GM12865 (cell line): ENCODE measurements around the gene PRR5L.

Source experiments
- DNase-seq: peaks from one replicate; pipeline ENCODE4 v3.0.0; 2010; ENCODE audit warnings: low read depth
- H3K4me3 ChIP-seq: 2 replicates; pipeline ENCODE4 v1.5.1; 2011; ENCODE audit warnings: mild to moderate bottlenecking, low read depth, low read length, control low read depth
- TF ChIP-seq, protein P1 (sequence below): IDR thresholded peaks from 2 replicates; pipeline ENCODE4 v1.5.1; 2011; ENCODE audit warnings: low read length, control low read depth, low read depth, inconsistent platforms; ENCODE audit not compliant: insufficient read depth; ENCODE audit errors: missing control alignments

Gene PRR5L

GRCh38 chr11:36278531-36279282, 17.4 kb upstream of the PRR5L start:
- no peak overlapping the region for H3K4me3 ChIP-seq
- no peak for DNase-seq
- TF ChIP-seq, protein P1, sequence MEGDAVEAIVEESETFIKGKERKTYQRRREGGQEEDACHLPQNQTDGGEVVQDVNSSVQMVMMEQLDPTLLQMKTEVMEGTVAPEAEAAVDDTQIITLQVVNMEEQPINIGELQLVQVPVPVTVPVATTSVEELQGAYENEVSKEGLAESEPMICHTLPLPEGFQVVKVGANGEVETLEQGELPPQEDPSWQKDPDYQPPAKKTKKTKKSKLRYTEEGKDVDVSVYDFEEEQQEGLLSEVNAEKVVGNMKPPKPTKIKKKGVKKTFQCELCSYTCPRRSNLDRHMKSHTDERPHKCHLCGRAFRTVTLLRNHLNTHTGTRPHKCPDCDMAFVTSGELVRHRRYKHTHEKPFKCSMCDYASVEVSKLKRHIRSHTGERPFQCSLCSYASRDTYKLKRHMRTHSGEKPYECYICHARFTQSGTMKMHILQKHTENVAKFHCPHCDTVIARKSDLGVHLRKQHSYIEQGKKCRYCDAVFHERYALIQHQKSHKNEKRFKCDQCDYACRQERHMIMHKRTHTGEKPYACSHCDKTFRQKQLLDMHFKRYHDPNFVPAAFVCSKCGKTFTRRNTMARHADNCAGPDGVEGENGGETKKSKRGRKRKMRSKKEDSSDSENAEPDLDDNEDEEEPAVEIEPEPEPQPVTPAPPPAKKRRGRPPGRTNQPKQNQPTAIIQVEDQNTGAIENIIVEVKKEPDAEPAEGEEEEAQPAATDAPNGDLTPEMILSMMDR: no peak

GRCh38 chr11:36280531-36280930, 15.6 kb upstream of the PRR5L start:
- no peak for DNase-seq
- H3K4me3 ChIP-seq: no peak overlapping the region
- TF ChIP-seq, protein P1: no peak

GRCh38 chr11:36281850-36282249, 14.2 kb upstream of the PRR5L start:
- DNase-seq: no peak
- TF ChIP-seq, protein P1: no peak
- H3K4me3 ChIP-seq: no peak overlapping the region

DNA sequence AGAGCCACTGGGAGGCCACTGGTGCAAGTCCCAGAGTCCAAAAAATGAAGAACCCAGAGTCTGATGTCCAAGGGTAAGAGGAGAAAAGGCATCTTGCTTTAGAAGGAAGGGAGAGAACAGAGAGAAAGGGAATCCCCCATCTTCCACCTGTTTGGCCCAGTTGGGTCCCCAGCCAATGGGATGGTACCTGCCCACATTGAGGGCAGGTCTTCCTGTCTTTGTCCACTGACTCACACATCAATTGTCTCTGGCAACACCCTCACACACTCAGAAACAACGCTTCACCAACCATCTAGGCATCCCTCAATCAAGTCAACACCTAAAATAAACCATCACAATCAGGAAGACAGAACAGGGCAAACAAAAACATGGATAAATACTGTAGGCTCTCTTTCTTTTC, 13.2 kb upstream of the PRR5L start:
- no peak overlapping the region for H3K4me3 ChIP-seq
- DNase-seq: no peak
- TF ChIP-seq, protein P1: no peak

- peak overlapping the region; percentile 90 for H3K4me3 ChIP-seq
- TF ChIP-seq, protein P1: no peak
- no peak for DNase-seq
Observed at GRCh38 chr11:36288442-36289225, 7.5 kb upstream of the PRR5L start.

DNA sequence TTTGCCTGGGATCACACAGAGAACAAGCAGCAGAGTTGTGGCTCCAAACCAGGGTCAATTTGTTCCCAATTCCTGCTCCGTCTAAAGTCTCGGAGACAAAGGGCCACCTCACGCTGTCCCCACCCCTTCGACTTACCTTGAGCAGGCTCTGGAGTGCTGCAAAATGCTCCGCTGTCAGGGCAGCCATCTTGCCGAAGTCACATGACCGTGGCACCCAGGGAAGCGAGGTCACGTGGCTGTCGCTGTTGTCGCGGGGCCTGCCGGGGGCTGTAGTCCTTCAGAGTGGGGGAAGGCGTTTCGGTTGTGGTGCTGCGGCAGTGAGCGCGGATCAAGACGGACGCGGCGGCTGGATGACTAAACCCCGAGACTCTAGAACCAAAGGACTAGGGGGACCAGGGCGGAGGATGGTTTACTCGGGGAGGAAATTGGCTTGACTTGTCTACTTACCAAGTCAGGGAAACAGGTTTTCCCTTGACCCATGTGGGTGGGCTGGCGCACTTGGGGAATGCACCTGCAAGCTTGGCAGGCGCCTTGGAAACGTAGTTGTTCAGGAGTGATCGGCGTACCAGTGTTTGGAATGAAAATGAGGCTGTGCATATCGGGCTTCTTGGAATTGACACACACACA, 6.7 kb upstream of the PRR5L start, which contains the start of gene COMMD9:
COMMD9 (minus strand) TSS at position 199 of the 627 bp plus-strand sequence; CDS start at position 187, 12 bp downstream.
- DNase-seq: peak; percentile 94
- TF ChIP-seq, protein P1: no peak
- peak within 1 kb of the TSS; percentile 90 for H3K4me3 ChIP-seq
